SU-DHL-6 (cell line): ENCODE measurements around the gene F9.

Source experiments
- H2AFZ ChIP-seq: fragments of 200-600 bp; sonication (generic); 2 replicates; pipeline ENCODE4 v1.6.1; 2014; ENCODE audit warnings: low read depth, mild to moderate bottlenecking, moderate library complexity, mixed read lengths, antibody characterized with exemption, low read length; ENCODE audit not compliant: severe bottlenecking
- H3F3A ChIP-seq: fragments of 200-600 bp; shearing (Covaris generic); 2 replicates; pipeline ENCODE4 v1.6.0; 2016; ENCODE audit warnings: antibody characterized with exemption, mild to moderate bottlenecking; ENCODE audit not compliant: insufficient read depth
- H3K27ac ChIP-seq: fragments of 200-600 bp; sonication (generic); 2 replicates; pipeline ENCODE4 v1.5.1; 2016; ENCODE audit warnings: low read depth, mild to moderate bottlenecking, low read length, moderate library complexity, mixed read lengths
- H3K27me3 ChIP-seq: fragments of 200-600 bp; sonication (generic), shearing (Covaris generic); 2 replicates; pipeline ENCODE4 v1.6.0; 2014; ENCODE audit warnings: mild to moderate bottlenecking, low read length
- H3K36me3 ChIP-seq: fragments of 200-600 bp; sonication (generic); 2 replicates; pipeline ENCODE4 v1.6.1; 2014; ENCODE audit warnings: mild to moderate bottlenecking, low read length, mixed read lengths
- H3K4me2 ChIP-seq: fragments of 300-600, 200-600 bp; shearing (Covaris generic), sonication (generic); 2 replicates; pipeline ENCODE4 v1.6.0; 2014; ENCODE audit warnings: low read length, low read depth, mild to moderate bottlenecking; ENCODE audit not compliant: poor library complexity, severe bottlenecking
- H3K4me3 ChIP-seq: fragments of 200-600 bp; sonication (generic); 2 replicates; pipeline ENCODE4 v1.5.1; 2014; ENCODE audit warnings: antibody characterized with exemption, low read length, mild to moderate bottlenecking, mixed read lengths; ENCODE audit not compliant: insufficient read depth, poor library complexity, severe bottlenecking
- H3K79me2 ChIP-seq: fragments of 200-600 bp; sonication (generic); 2 replicates; pipeline ENCODE4 v1.6.1; 2014; ENCODE audit warnings: mild to moderate bottlenecking, low read length, moderate library complexity; ENCODE audit not compliant: insufficient read depth
- H3K9ac ChIP-seq: fragments of 200-600 bp; sonication (generic); 2 replicates; pipeline ENCODE4 v1.7.0; 2014; ENCODE audit warnings: mild to moderate bottlenecking, low read length
- H3K9me2 ChIP-seq: fragments of 200-600 bp; sonication (generic); replicated peaks from 2 replicates; pipeline ENCODE4 v1.6.1; 2014; ENCODE audit warnings: low read length; ENCODE audit not compliant: insufficient read depth
- H3K9me3 ChIP-seq: fragments of 200-600 bp; sonication (generic); 2 replicates; pipeline ENCODE4 v1.6.1; 2014; ENCODE audit warnings: low read length, mixed read lengths; ENCODE audit not compliant: insufficient read depth
- H4K20me1 ChIP-seq: fragments of 200-600 bp; sonication (generic); 2 replicates; pipeline ENCODE4 v1.6.1; 2014; ENCODE audit warnings: low read depth, mild to moderate bottlenecking, antibody characterized with exemption, low read length, moderate library complexity, mixed read lengths
- EZH2phosphoT487 ChIP-seq: fragments of 200-600 bp; sonication (generic), shearing (Covaris generic); conservative IDR thresholded peaks from 2 replicates; pipeline ENCODE4 v1.6.1; 2018; ENCODE audit warnings: mild to moderate bottlenecking, antibody characterized with exemption, low read length, moderate library complexity, mixed read lengths
- TF ChIP-seq, protein P1 (sequence below): fragments of 200-600 bp; sonication (generic); IDR thresholded peaks from one replicate; pipeline ENCODE4 v1.5.1; 2017; ENCODE audit warnings: antibody characterized with exemption, mild to moderate bottlenecking, low read length, moderate library complexity; ENCODE audit not compliant: insufficient read depth, poor library complexity, severe bottlenecking

F9 gene

DNA sequence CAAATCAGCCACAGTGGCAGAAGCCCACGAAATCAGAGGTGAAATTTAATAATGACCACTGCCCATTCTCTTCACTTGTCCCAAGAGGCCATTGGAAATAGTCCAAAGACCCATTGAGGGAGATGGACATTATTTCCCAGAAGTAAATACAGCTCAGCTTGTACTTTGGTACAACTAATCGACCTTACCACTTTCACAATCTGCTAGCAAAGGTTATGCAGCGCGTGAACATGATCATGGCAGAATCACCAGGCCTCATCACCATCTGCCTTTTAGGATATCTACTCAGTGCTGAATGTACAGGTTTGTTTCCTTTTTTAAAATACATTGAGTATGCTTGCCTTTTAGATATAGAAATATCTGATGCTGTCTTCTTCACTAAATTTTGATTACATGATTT lies at the start of gene F9:
TSS of gene F9 (plus strand) at position 190 of the 400 bp plus-strand sequence. CDS start at position 216, 26 bp downstream.
- H3K79me2 ChIP-seq, result no peaks in the 10 kb centered on the region
- no peaks in the 10 kb centered on the region for H3K9me2 ChIP-seq
- no peaks in the 10 kb centered on the region for H3K36me3 ChIP-seq

DNA sequence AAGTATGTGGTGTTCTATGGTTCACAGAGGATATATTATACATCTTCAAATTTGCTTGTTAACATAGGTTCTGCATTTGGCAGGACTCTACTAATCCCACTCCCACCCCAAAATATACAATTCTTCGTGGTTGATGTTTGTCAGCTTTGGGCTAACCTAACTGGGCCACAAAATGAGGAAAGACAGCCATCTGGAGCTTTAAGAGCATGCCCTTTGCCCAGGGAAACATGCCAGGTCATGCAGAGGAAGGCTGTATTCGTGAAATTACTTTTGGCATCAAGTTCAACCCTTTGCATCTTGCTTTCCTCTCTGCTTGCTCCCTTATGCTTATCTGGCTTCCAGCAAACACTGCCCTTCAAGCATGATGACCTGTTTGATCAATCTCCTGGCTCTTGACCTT lies 46.8 kb upstream of the F9 start:
- no peak overlapping the region for H2AFZ ChIP-seq
- H3K27ac ChIP-seq, result no peak overlapping the region
- no peaks in the 10 kb centered on the region for H3F3A ChIP-seq
- no peaks in the 10 kb centered on the region for H3K9me2 ChIP-seq
- TF ChIP-seq, protein P1, sequence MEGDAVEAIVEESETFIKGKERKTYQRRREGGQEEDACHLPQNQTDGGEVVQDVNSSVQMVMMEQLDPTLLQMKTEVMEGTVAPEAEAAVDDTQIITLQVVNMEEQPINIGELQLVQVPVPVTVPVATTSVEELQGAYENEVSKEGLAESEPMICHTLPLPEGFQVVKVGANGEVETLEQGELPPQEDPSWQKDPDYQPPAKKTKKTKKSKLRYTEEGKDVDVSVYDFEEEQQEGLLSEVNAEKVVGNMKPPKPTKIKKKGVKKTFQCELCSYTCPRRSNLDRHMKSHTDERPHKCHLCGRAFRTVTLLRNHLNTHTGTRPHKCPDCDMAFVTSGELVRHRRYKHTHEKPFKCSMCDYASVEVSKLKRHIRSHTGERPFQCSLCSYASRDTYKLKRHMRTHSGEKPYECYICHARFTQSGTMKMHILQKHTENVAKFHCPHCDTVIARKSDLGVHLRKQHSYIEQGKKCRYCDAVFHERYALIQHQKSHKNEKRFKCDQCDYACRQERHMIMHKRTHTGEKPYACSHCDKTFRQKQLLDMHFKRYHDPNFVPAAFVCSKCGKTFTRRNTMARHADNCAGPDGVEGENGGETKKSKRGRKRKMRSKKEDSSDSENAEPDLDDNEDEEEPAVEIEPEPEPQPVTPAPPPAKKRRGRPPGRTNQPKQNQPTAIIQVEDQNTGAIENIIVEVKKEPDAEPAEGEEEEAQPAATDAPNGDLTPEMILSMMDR, result no peak
- TF ChIP-seq EZH2phosphoT487, result no peak
- H3K27me3 ChIP-seq, result no peaks in the 10 kb centered on the region
- H3K79me2 ChIP-seq, result no peaks in the 10 kb centered on the region
- no peaks in the 10 kb centered on the region for H4K20me1 ChIP-seq
- H3K4me3 ChIP-seq, result no peak overlapping the region
- H3K9me3 ChIP-seq, result no peaks in the 10 kb centered on the region
- no peaks in the 10 kb centered on the region for H3K36me3 ChIP-seq
- no peak overlapping the region for H3K4me2 ChIP-seq
- H3K9ac ChIP-seq, result no peak overlapping the region

More for the DNA sequence above, at the start of gene F9:
- TF ChIP-seq, protein P1, result no peak
- no peak for TF ChIP-seq EZH2phosphoT487
- Histone ChIP-seq H3K9me3 (no peaks in the 10 kb centered on the region), H3F3A (no peaks in the 10 kb centered on the region), H3K4me3 (no peak within 1 kb of the TSS), H2AFZ (no peak within 1 kb of the TSS), H3K27ac (no peak within 1 kb of the TSS), H4K20me1 (no peaks in the 10 kb centered on the region), H3K27me3 (no peaks in the 10 kb centered on the region), H3K4me2 (no peak within 1 kb of the TSS), H3K9ac (no peak within 1 kb of the TSS)

DNA sequence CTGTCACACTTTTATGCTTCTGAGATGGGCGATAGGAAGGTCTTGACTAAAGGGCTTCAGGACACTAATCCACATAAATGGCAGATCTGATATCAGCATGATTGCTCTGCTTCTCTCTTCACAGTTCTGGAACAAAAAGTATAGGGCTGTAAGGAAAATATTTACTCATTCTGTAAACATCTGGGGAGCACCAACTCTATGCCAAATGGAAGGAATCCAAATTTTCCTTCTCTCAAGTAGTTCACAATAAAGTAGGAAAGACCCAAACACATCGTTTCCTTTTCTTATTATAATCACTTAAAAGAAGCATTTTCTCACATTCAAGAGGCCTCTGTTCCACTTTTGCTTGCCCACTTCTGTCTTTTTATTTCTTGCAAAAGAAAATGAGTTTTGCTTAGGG lies 45.9 kb upstream of the F9 start:
- H3K36me3 ChIP-seq, result no peaks in the 10 kb centered on the region
- H3F3A ChIP-seq, result no peaks in the 10 kb centered on the region
- H2AFZ ChIP-seq, result no peak overlapping the region
- no peaks in the 10 kb centered on the region for H4K20me1 ChIP-seq
- no peaks in the 10 kb centered on the region for H3K79me2 ChIP-seq
- H3K27ac ChIP-seq, result no peak overlapping the region
- no peaks in the 10 kb centered on the region for H3K9me2 ChIP-seq
- no peaks in the 10 kb centered on the region for H3K9me3 ChIP-seq
- H3K4me3 ChIP-seq, result no peak overlapping the region
- H3K9ac ChIP-seq, result no peak overlapping the region
- H3K4me2 ChIP-seq, result no peak overlapping the region
- TF ChIP-seq EZH2phosphoT487, result no peak
- TF ChIP-seq, protein P1, result no peak
- H3K27me3 ChIP-seq, result no peaks in the 10 kb centered on the region
